ENCODE measurements around the gene DNM1.

DNM1 gene

DNA sequence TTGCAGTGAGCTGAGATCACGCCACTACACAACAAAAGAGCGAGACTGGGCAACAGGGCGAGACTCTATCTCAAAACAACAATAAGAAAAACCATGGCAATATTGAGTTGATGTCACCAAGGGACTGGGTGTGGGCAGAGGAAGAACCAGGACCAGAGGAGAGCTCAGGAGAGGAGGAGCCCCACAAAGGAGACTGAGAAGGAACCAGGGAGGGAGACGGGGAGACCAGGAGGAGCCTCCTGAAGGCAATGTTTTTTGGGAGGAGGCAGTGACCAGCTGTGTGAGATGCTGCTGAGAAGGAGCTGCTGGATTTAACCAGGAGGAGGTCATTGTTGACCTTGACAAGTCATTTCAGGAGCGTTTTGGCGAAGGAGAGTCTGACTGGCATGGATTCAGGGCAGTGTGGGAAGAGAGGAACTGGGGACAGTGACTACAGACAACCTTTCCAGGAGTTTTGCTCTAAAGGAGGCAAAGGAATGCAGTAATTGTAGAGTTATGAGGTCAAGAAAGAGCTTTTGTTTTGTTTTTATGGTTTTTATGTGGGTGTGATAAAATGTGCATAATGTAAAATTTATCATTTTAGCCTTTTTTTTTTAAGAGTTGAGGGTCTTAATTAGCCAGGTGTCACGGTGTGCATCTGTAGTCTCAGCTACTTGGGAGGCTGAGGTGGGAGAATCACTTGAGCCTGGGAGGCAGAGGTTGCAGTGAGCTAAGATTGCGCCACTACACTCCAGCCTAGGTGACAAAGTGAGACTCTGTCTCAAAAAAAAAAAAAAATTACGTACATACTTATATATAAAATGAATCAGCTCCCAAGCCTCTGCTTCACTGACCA, 101.2 kb downstream of the DNM1 start:
- TF ChIP-seq, protein P1, sequence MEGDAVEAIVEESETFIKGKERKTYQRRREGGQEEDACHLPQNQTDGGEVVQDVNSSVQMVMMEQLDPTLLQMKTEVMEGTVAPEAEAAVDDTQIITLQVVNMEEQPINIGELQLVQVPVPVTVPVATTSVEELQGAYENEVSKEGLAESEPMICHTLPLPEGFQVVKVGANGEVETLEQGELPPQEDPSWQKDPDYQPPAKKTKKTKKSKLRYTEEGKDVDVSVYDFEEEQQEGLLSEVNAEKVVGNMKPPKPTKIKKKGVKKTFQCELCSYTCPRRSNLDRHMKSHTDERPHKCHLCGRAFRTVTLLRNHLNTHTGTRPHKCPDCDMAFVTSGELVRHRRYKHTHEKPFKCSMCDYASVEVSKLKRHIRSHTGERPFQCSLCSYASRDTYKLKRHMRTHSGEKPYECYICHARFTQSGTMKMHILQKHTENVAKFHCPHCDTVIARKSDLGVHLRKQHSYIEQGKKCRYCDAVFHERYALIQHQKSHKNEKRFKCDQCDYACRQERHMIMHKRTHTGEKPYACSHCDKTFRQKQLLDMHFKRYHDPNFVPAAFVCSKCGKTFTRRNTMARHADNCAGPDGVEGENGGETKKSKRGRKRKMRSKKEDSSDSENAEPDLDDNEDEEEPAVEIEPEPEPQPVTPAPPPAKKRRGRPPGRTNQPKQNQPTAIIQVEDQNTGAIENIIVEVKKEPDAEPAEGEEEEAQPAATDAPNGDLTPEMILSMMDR (IDR thresholded peaks at IDR 0.05): no peak
